Measurements from ENCODE around the gene FAM161B. TPM values are rescaled to one million over a fixed set of nuclear protein-coding genes. Genes with fewer than 3 reads are reported as not detected.

The FAM161B gene
- total and polyA plus RNA-seq, 2 of the 8 experiments (the other 6 are each of a cell fraction or from before 2014, with no cell fraction given), result 0.14 to 0.32 TPM

- FAIRE-seq (no peak), DNase-seq (ENCODE audit: low read depth in 1 of 2, low spot score in 2 of 2) (no peak)
- 79% methylated on average over 4 of the region's 4 CpGs; no CpG with 5 or more reads in 1 of the 2 experiments for WGBS, 2 experiments (ENCODE audit: extremely low coverage in 1 of 2, insufficient coverage in 1 of 2, insufficient read length in 1 of 2, insufficient replicate concordance in 2 of 2, low coverage in 1 of 2, low lambda C conversion rate in 2 of 2, missing lambda C conversion rate in 1 of 2)
- Histone ChIP-seq H2BK5ac (ENCODE audit: low read depth, low read length) (no peak overlapping the region), H2BK12ac (ENCODE audit: low read depth, low read length) (no peak overlapping the region), H3K4ac (replicated peaks; ENCODE audit: insufficient read length, low read depth, low read length) (no peak overlapping the region), H3K23ac (ENCODE audit: insufficient read length) (no peak overlapping the region), H3K36me3 (ENCODE audit: control insufficient read depth in 2 of 4, insufficient read depth in 4 of 4, low read length in 3 of 4) (peaks cover 0 to 7% (median 0%) of the 10 kb centered on the region in 4 experiments; a peak in 1 of 8 replicates), H2BK20ac (ENCODE audit: low read length) (no peak overlapping the region), H2AK5ac (ENCODE audit: low read depth, low read length) (no peak overlapping the region), H3K9ac (replicated peaks in 1 of 4; ENCODE audit: extremely low read depth in 1 of 4, low read depth in 3 of 4, low read length in 3 of 4) (no peak overlapping the region), H4K8ac (ENCODE audit: extremely low read depth, insufficient read depth, low read length) (no peak overlapping the region), H3K4me1 (replicated peaks in 1 of 4; ENCODE audit: control insufficient read depth in 3 of 4, insufficient read depth in 4 of 4, low read length in 3 of 4) (no peaks in the 10 kb centered on the region), H3K18ac (ENCODE audit: extremely low read depth, low read length) (no peak overlapping the region), H2BK120ac (replicated peaks; ENCODE audit: low read depth, low read length) (no peak overlapping the region), H3K9me3 (ENCODE audit: insufficient read depth in 2 of 2, low read depth in 1 of 2, low read length in 1 of 2) (no peaks in the 10 kb centered on the region), H3K14ac (ENCODE audit: insufficient read length) (no peak overlapping the region), H4K5ac (ENCODE audit: insufficient read length, low read depth, low read length) (no peak overlapping the region), H2BK15ac (ENCODE audit: low read length) (no peak overlapping the region), H4K20me1 (replicated peaks in 1 of 2; ENCODE audit: control insufficient read depth in 1 of 2, insufficient read depth in 2 of 2, low read length in 2 of 2) (no peaks in the 10 kb centered on the region), H3K27me3 (replicated peaks in 1 of 4; ENCODE audit: control insufficient read depth in 3 of 4, extremely low read depth in 1 of 4, insufficient read depth in 3 of 4, low read length in 3 of 4) (no peaks in the 10 kb centered on the region), H3K27ac (ENCODE audit: low read depth, low read length) (no peak overlapping the region), H4K91ac (replicated peaks; ENCODE audit: insufficient read length, low read length) (no peak overlapping the region), H3K79me2 (ENCODE audit: control insufficient read depth in 1 of 2, insufficient read depth in 2 of 2, low read length in 2 of 2) (no peaks in the 10 kb centered on the region), H3K4me3 (ENCODE audit: extremely low read depth in 1 of 4, insufficient read depth in 2 of 4, low read depth in 3 of 4, low read length in 4 of 4) (no peak overlapping the region), H2AFZ (ENCODE audit: low read length) (no peak overlapping the region), H3K56ac (replicated peaks; ENCODE audit: insufficient read length, low read depth, low read length) (no peak overlapping the region), H3K23me2 (ENCODE audit: low read depth, low read length) (no peaks in the 10 kb centered on the region), H3K4me2 (ENCODE audit: insufficient read depth in 1 of 2, low read depth in 2 of 2, low read length in 2 of 2) (no peak overlapping the region), H3K79me1 (ENCODE audit: low read depth, low read length) (no peaks in the 10 kb centered on the region)
- ChIA-PET CTCF (ENCODE audit: partially characterized antibody) (no interaction called here), POLR2A (ENCODE audit: partially characterized antibody) (no interaction called here)
- TF ChIP-seq SUZ12 (IDR thresholded peaks at IDR 0.05; ENCODE audit: low read length) (no peak), KDM1A (IDR thresholded peaks at IDR 0.05; ENCODE audit: borderline replicate concordance, low read length) (no peak), MAX (IDR thresholded peaks at IDR 0.05) (no peak), CHD1 (IDR thresholded peaks at IDR 0.05; ENCODE audit: low read depth, low read length) (no peak), JUN (IDR thresholded peaks at IDR 0.05; ENCODE audit: low read depth, low read length) (no peak), EZH2 (IDR thresholded peaks at IDR 0.05; ENCODE audit: low read depth, low read length, severe bottlenecking) (no peak)
These were observed 41.2 kb upstream of the FAM161B start for GRCh38 chr14:73991092-73991491.
